Uterus (tissue), 4 donors: ENCODE results near the gene WWOX. TPM values are rescaled to one million over a fixed set of nuclear protein-coding genes. Genes with fewer than 3 reads are reported as not detected.
A peak's percentile ranks its signal among the peaks of the same experiment; 100 is the strongest.

ENCODE experiments used
- DNase-seq, 2 donors: peaks; one replicate each; pipeline ENCODE4 v3.0.0-alpha.2; 2019 to 2020
- H3K27ac ChIP-seq, 2 donors: fragments of 200-600 bp; sonication (generic); 1 replicate in 1 of 2; 2 replicates in 1 of 2; pipeline ENCODE4 v1.5.1; 2016 to 2018
- H3K27me3 ChIP-seq, 2 donors: fragments of 200-600 bp; sonication (generic); one replicate each; pipeline ENCODE4 v1.5.1; 2018 to 2019; ENCODE audit warnings: control low read depth in 1 of 2
- H3K36me3 ChIP-seq, 2 donors: fragments of 200-600 bp; sonication (generic); one replicate each; pipeline ENCODE4 v1.5.1; 2019; ENCODE audit warnings: control low read depth in 1 of 2
- H3K4me1 ChIP-seq, 2 donors: fragments of 200-600 bp; sonication (generic); one replicate each; pipeline ENCODE4 v1.5.1; 2018 to 2019; ENCODE audit warnings: control low read depth in 1 of 2
- H3K4me3 ChIP-seq, 2 donors: fragments of 200-600 bp; sonication (generic); 1 replicate in 1 of 2; 2 replicates in 1 of 2; pipeline ENCODE4 v1.5.1; 2018 to 2019; ENCODE audit warnings: mild to moderate bottlenecking in 1 of 2
- H3K9me3 ChIP-seq, 2 donors: fragments of 200-600 bp; sonication (generic); one replicate each; pipeline ENCODE4 v1.5.1; 2019; ENCODE audit warnings: control low read depth in 1 of 2
- POLR2A ChIP-seq, 2 donors: fragments of 450-650 bp; IDR thresholded peaks; one replicate each; pipeline ENCODE4 v1.6.1; 2016; ENCODE audit warnings: antibody characterized with exemption in 2 of 2, mild to moderate bottlenecking in 1 of 2, moderate library complexity in 1 of 2
- intact Hi-C: fragments of 100-400 bp; cut with DNase I; formaldehyde crosslinking; loops from one replicate; pipeline ENCODE4 v1.15.1; 2023; ENCODE audit warnings: low total_unique reads
- total RNA-seq, 4 donors: library from RNA; depleted of rRNA in 3 of 4; stranded (reverse); fragments of >200 nt in 3 of 4; gene quantifications; one replicate each; pipeline versions ENCODE4 v1.1.0 to v1.2.4, GENCODE V29; 2014 to 2023
- TF ChIP-seq, protein P1 (sequence below), 4 experiments: fragments of 200-600 bp in 2 of 4; fragments of 450-650 bp in 2 of 4; sonication (generic) in 2 of 4; IDR thresholded peaks; one replicate each; pipeline ENCODE4 v1.5.1; 2016 to 2019; ENCODE audit warnings: antibody characterized with exemption in 4 of 4, mild to moderate bottlenecking in 2 of 4, moderate library complexity in 1 of 4
- donor health status: DM: yes; HTN: yes; CAD: no.

Gene WWOX
- total RNA-seq, 4 donors from 2014 or later, result 34.1 to 99.9 (median 55.8) TPM

DNA sequence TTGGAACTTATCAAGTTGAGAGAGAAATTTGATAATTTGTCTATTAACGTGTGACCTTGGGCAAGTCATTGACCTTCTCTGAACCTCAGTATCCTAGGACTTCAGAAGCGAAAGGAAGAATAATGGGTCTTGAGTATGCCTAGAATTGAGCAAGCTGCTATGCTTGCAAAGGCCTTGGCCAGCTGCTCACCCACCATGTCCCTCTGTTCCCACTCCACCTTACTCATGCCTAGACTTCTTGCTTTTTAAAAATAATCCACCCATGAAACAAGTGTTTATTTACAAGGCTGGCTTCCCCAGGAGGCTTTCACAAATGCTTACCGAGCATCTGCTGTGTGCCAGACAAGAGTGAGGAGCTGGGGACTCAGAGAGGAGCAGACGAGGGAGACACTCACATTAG is 910.4 kb downstream of the WWOX start:
- H3K4me1 ChIP-seq, result no peaks in the 10 kb centered on the region
- no peaks in the 10 kb centered on the region for H3K9me3 ChIP-seq
- no peaks in the 10 kb centered on the region for H3K36me3 ChIP-seq
- H3K4me3 ChIP-seq, result no peak overlapping the region
- DNase-seq, result no peak
- H3K27ac ChIP-seq, result no peak overlapping the region
- no peak for TF ChIP-seq POLR2A (IDR thresholded peaks at IDR 0.05)
- TF ChIP-seq, protein P1, sequence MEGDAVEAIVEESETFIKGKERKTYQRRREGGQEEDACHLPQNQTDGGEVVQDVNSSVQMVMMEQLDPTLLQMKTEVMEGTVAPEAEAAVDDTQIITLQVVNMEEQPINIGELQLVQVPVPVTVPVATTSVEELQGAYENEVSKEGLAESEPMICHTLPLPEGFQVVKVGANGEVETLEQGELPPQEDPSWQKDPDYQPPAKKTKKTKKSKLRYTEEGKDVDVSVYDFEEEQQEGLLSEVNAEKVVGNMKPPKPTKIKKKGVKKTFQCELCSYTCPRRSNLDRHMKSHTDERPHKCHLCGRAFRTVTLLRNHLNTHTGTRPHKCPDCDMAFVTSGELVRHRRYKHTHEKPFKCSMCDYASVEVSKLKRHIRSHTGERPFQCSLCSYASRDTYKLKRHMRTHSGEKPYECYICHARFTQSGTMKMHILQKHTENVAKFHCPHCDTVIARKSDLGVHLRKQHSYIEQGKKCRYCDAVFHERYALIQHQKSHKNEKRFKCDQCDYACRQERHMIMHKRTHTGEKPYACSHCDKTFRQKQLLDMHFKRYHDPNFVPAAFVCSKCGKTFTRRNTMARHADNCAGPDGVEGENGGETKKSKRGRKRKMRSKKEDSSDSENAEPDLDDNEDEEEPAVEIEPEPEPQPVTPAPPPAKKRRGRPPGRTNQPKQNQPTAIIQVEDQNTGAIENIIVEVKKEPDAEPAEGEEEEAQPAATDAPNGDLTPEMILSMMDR (IDR thresholded peaks at IDR 0.05), result no peak
- H3K27me3 ChIP-seq, result no peaks in the 10 kb centered on the region
- intact Hi-C loops, result no loop called here

DNA sequence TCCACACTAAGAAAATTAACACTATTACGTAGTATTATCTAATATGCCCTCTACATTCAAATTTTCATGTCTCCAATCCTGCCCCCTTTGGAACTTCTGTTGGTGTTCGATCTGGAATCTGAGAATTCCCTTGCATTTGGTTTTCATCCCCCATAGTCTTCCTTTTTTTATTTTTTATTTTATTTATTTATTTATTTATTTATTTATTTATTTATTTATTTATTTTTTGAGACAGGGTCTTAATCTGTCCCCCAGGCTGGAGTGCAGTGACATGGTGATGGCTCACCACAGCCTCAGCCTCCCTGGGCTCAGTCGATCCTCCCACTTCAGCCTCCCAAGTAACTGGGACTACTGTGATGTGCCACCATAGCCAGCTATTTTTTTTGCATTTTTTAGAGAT is 911.8 kb downstream of the WWOX start:
- Histone ChIP-seq H3K4me3 (no peak overlapping the region), H3K27me3 (no peaks in the 10 kb centered on the region), H3K36me3 (no peaks in the 10 kb centered on the region), H3K27ac (no peak overlapping the region), H3K4me1 (no peaks in the 10 kb centered on the region), H3K9me3 (no peaks in the 10 kb centered on the region)
- intact Hi-C loops, result no loop called here
- TF ChIP-seq, protein P1 (IDR thresholded peaks at IDR 0.05), result no peak
- TF ChIP-seq POLR2A (IDR thresholded peaks at IDR 0.05), result no peak
- DNase-seq, result no peak

GRCh38 chr16:79012671-79013434 is 913.4 kb downstream of the WWOX start:
- H3K36me3 ChIP-seq, result no peaks in the 10 kb centered on the region
- no peak overlapping the region for H3K27ac ChIP-seq
- no peaks in the 10 kb centered on the region for H3K4me1 ChIP-seq
- intact Hi-C loops, result no loop called here
- DNase-seq, result no peak
- H3K9me3 ChIP-seq, result no peaks in the 10 kb centered on the region
- TF ChIP-seq POLR2A (IDR thresholded peaks at IDR 0.05), result no peak
- TF ChIP-seq, protein P1 (IDR thresholded peaks at IDR 0.05), result no peak
- H3K27me3 ChIP-seq, result no peaks in the 10 kb centered on the region
- H3K4me3 ChIP-seq, result no peak overlapping the region

DNA sequence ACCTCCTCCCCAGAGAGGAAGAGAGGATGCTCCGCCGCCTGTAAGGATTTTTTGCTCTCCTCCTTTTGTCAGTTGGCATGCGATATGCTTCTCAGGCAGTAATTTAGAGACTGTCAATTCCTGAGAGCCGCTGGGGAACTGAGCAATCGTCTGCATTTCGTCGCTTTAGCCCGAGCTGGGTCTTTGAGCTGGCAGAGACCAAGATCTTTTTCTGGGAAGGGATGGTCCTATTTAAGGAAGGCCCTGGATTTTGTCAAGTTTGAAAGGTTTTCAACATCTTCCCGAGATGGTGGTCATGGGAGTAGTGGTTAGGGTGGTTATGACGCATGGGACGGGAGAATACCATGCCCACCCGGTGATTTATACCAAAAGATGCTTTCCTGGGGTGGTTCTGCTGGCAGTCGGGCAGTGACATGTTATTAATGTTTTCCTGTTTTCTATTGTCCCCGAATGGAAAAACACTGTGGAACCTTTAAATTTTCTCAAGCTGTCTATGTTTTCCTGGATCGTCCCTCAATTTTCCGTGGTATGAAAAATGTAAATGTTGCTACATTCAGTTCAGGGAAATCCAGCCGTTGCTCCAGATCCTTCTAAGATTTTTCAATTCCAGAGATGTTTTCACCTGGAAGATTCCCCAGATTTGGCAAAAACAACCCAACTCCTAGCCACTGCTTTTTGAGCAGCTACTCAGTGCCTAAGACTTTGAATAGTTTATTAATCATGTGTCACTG is 914.6 kb downstream of the WWOX start:
- no peaks in the 10 kb centered on the region for H3K27me3 ChIP-seq
- TF ChIP-seq, protein P1 (IDR thresholded peaks at IDR 0.05), result no peak
- TF ChIP-seq POLR2A (IDR thresholded peaks at IDR 0.05), result no peak
- peak overlapping the region in 1 of 2 donors; percentile 28 for H3K27ac ChIP-seq
- H3K36me3 ChIP-seq, result no peaks in the 10 kb centered on the region
- no peaks in the 10 kb centered on the region for H3K9me3 ChIP-seq
- intact Hi-C loops, result no loop called here
- no peak overlapping the region for H3K4me3 ChIP-seq
- H3K4me1 ChIP-seq, result no peaks in the 10 kb centered on the region
- no peak for DNase-seq
